ENCODE results near the gene LRRC73.
A peak's percentile ranks its signal among the peaks of the same experiment; 100 is the strongest.

LRRC73 gene

GRCh38 chr6:43493833-43494232 is 16.3 kb downstream of the LRRC73 start:
- no peak for DNase-seq (ENCODE audit: extremely low read depth in 1 of 2, low read depth in 1 of 2)

- DNase-seq (ENCODE audit: extremely low read depth in 1 of 2, low read depth in 1 of 2), result no peak
These were observed 16.9 kb downstream of the LRRC73 start for GRCh38 chr6:43493230-43493629.

- DNase-seq (ENCODE audit: extremely low read depth in 1 of 2, low read depth in 1 of 2), result no peak
These were observed 17.5 kb downstream of the LRRC73 start for GRCh38 chr6:43492673-43493072.

GRCh38 chr6:43491750-43492661 is 18.1 kb downstream of the LRRC73 start:
- DNase-seq (ENCODE audit: extremely low read depth in 1 of 2, low read depth in 1 of 2), result no peak

GRCh38 chr6:43490523-43490939 is 19.6 kb downstream of the LRRC73 start:
- no peak for DNase-seq (ENCODE audit: extremely low read depth in 1 of 2, low read depth in 1 of 2)

GRCh38 chr6:43489277-43490072 is 20.7 kb downstream of the LRRC73 start:
- no peak for DNase-seq (ENCODE audit: extremely low read depth in 1 of 2, low read depth in 1 of 2)

- DNase-seq (ENCODE audit: extremely low read depth in 1 of 2, low read depth in 1 of 2), result no peak
These were observed 21.4 kb downstream of the LRRC73 start for GRCh38 chr6:43488667-43489276.

- DNase-seq (ENCODE audit: extremely low read depth in 1 of 2, low read depth in 1 of 2), result no peak
These were observed 28.4 kb downstream of the LRRC73 start for GRCh38 chr6:43481591-43482236.

GRCh38 chr6:43481075-43481474 is 29.1 kb downstream of the LRRC73 start:
- no peak for DNase-seq (ENCODE audit: extremely low read depth in 1 of 2, low read depth in 1 of 2)

GRCh38 chr6:43478008-43478372 is 32.2 kb downstream of the LRRC73 start:
- DNase-seq (ENCODE audit: extremely low read depth in 1 of 2, low read depth in 1 of 2), result no peak

- peak; percentile 92 to 99 for DNase-seq (ENCODE audit: extremely low read depth in 1 of 2, low read depth in 1 of 2)
These were observed 32.7 kb downstream of the LRRC73 start, which contains the start of gene TJAP1 for GRCh38 chr6:43477235-43478007. Gene TJAP1, plus strand, starts transcription at chr6:43477570. Its CDS starts 21,432 bp downstream, at chr6:43499002.

GRCh38 chr6:43476746-43477145 is 33.4 kb downstream of the LRRC73 start:
- DNase-seq (ENCODE audit: extremely low read depth in 1 of 2, low read depth in 1 of 2), result no peak

- no peak for DNase-seq (ENCODE audit: extremely low read depth in 1 of 2, low read depth in 1 of 2)
These were observed 34.6 kb downstream of the LRRC73 start for GRCh38 chr6:43475516-43475915.

GRCh38 chr6:43472515-43472914 is 37.6 kb downstream of the LRRC73 start:
- DNase-seq (ENCODE audit: extremely low read depth in 1 of 2, low read depth in 1 of 2), result no peak

- DNase-seq (ENCODE audit: extremely low read depth in 1 of 2, low read depth in 1 of 2), result no peak
These were observed 38.7 kb downstream of the LRRC73 start for GRCh38 chr6:43471399-43471798.

- no peak for DNase-seq (ENCODE audit: extremely low read depth in 1 of 2, low read depth in 1 of 2)
These were observed 40.2 kb downstream of the LRRC73 start for GRCh38 chr6:43469947-43470346.

GRCh38 chr6:43468748-43469681 is 41.1 kb downstream of the LRRC73 start:
- DNase-seq (ENCODE audit: extremely low read depth in 1 of 2, low read depth in 1 of 2), result no peak

GRCh38 chr6:43468240-43468639 is 41.9 kb downstream of the LRRC73 start:
- DNase-seq (ENCODE audit: extremely low read depth in 1 of 2, low read depth in 1 of 2), result no peak

GRCh38 chr6:43467752-43468151 is 42.4 kb downstream of the LRRC73 start:
- DNase-seq (ENCODE audit: extremely low read depth in 1 of 2, low read depth in 1 of 2), result no peak

Data from activated CD8-positive, alpha-beta memory T cell treated with anti-CD3 and anti-CD28 coated beads for 1 hour (primary cell).